GM18519 (cell line): ENCODE measurements around the gene KRT85.

ENCODE experiments used
- ATAC-seq: cut with Tn5 transposase; IDR thresholded peaks from one replicate; pipeline ENCODE4 v1.9.1; 2021; ENCODE audit warnings: mild to moderate bottlenecking, moderate library complexity; ENCODE audit not compliant: unreplicated experiment, low FRiP score

Gene KRT85

DNA sequence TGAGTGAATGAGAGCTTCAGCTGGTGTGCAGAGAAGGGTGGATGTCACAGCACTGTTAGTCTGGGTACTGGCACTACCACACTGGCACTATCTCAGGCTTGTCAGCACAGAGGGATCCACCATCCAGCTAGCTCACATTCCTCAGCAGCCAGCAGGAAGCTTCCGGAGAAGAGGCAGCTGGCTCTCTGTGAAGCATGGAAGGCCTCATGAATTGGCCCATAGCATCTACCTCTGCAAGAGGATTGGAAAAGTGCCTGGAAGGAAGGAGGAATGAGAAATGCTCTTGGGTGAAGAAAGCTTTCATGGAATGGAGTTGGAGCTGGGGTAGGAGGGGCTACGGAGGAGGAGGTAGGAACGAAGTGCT, 56.0 kb downstream of the KRT85 start:
- ATAC-seq: no peak

DNA sequence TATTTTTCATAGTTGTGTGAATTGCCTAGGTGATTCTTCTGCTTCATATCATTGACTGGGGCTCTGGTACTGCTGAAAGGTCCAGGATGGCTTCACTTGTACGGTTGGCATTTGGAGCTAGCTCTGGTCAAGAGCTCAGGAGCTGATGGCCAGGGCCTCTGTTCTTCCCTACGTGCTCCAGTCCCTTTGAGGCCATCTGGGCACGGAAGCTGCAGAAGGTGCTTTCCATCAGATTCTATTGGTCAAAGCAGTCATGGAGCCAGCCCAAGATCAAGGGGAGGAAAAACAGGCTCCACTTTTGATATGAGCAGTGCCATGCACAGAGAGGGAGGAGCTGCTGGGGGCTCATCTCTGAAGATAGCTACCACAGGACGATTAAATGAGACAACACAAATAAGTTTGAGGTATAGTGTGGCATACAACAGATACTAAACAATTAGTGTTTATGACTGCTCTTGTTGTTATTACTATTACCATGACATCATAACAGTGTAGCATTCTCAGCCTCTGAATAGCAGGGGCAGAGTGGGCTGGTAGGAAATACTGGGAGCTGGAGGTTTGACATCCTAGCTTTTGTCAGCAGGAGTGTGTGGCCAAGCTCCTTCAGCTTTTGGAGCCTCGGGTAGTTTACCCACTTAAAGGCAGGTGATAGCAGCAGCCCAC, 56.5 kb downstream of the KRT85 start:
- no peak for ATAC-seq
